GM19025 (cell line): ENCODE measurements around the gene AQP12A.
"Not testable (repeated sequence)": the region's sequence is repeated elsewhere in the genome, so short reads cannot be mapped to it uniquely, and the experiment has no call there.

Source experiments
- ATAC-seq: cut with Tn5 transposase; IDR thresholded peaks from one replicate; pipeline ENCODE4 v1.9.1; 2021; ENCODE audit warnings: mild to moderate bottlenecking, low read depth, moderate library complexity; ENCODE audit not compliant: unreplicated experiment

AQP12A gene

DNA sequence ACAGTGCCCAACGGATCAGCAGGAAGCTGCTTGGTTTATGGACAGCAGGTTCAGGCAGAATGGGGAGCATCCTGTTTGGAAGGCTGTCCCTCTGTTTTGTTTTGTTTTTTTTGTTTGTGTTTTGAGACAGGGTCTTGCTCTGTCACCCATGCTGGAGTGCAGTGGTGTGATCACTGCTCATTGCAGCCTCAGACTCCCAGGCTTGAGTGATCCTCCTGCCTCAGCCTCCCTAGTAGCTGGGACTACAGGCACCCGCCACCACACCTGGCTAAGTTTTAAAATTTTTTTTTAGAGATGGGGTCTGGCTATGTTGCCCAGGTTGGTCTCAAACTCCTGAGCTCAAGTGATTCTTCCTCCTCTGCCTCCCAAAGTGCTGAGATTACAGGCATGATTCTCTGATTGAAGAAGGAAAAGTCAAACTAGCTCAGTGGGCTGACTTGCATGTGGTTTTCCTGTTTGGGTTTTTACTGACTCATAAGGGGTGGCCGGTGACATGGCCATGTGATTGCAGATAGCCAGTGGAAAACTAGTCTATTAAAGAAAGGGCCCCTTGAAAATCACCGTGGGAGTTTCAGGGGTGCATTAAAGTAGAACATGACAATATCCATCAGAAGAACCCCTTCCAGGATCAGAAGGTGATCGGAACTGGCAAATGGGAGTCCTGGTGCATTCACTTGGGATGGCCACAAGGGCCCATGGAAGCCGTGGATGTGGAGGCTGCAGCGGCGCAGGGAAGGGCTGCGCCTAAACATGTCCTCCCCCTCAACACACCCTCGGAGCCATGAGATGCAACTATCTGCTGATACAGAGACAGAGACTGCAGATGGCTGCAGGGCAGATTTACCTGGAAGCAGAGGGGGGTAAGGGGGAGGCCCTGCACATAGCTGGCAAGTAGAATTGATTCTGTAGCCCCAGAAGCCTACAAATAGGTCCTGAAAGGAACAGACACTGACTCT is 35.5 kb upstream of the AQP12A start:
- no peak for ATAC-seq

DNA sequence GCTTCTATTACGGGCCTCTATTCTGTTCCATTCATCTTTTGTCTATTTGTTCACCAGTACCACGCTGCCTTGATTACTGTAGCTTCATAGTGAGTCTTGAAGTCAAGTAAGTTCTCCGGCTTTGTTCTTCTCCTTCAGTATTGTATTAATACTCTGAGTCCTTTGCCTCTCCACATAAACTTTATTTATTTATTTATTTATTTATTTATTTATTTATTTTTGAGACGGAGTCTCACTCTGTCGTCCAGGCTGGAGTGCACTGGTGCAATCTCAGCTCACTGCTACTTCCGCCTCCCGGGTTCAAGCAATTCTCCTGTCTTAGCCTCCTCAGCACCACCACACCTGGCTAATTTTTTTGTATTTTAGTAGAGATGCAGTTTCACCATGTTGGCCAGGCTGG is 31.8 kb upstream of the AQP12A start:
- ATAC-seq: not testable (repeated sequence)

DNA sequence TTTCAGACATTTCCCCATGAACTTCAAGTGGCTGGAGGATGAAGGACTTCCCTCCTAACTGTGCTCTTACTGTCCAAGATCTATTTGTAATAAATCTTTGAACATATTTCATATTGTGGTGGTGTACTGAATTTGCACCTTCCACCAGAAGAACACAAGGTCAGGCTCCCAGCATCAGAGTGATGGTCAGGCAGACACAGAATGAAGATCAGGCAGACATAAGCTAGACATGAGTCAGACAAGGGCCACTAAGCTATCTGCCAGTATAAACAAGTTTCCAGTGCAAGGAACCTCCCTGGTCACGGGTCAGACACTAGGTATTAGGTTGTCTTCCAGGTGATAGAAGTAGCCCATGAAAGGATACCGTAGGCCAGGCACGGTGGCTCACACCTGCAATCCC is 29.0 kb upstream of the AQP12A start:
- no peak for ATAC-seq

DNA sequence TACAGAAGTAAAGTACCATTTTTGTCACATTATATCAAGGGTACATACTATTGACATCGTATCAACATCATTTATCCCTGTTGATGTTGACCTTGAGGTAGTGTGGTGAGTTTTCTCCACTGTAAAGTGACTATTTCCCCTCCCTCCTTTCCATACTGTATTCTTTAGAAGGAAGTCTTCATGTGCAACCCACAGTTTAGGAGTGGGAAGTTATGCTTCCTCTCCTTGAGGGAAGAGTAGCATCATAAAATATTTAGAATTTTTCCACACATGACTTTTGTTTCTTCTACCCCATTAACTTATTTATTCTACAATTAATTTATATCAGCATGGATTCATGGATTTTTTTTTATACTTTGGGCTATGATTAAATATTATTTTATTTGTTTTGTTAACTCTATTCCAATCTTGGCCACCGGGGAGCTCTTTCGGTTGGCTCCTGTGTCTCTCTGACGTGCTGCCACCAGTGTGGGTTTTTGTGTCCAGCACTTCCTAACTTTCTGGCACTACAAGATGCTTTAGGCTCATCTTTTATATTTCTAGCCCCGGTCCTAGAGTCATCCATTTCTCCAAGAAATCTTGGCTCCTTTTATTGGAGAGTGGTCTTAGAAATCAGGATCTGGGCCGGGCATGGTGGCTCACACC is 28.0 kb upstream of the AQP12A start:
- ATAC-seq: no peak

DNA sequence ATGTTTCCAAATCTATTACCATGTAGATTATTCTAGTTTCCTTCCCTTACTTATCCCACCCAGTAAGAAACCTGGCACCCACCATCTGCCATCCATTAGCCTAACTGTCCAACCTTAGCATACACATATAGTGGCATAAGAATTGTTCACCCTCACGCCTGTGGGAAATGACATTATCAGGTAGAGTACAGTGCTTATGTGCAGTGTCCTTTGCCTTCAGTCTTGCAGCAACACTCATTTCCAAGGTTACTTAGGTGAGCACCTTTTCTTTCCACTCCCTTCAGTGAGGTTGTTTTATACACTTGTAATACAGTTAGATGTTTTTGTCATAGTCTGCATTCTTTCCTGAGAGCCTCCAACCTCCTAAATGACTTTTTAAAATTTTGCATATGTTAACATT is 27.0 kb upstream of the AQP12A start:
- no peak for ATAC-seq

DNA sequence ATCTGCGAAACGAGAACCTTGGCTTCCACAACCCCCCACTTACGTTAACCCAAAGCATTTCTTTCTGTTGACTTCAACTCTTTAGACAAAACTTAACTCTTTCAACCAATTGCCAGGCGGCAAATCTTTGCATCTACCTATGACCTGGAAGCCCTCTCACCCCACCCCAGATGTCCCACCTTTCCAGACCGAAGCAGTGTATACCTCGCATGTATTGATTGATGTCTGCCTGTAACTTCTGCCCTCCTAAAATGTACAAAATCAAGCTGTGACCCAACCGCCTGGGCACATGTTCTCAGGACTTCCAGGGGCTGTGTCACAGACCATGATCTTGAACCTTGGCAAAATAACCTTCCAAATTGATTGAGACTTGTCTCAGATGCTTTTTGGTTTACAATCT is 21.3 kb upstream of the AQP12A start:
- no peak for ATAC-seq

DNA sequence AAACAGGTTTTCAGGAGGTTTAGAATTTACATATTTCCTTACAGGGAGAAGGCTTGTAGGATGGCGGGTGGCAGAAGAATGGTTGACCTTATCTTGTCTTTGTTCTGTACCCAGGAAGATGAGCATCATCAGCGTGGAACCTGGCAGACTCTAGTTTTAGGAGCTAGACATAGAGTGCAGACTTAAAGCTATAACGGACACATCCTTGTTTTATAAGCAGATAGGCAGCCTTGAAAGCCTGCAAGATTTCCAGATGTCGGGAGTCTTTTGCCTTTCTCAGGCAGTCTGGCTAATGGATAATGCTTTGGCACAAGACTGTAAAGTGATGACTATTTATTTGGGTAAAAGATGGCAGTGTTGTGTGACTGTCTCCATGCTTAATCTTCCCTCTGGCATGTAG is 20.7 kb upstream of the AQP12A start:
- no peak for ATAC-seq

DNA sequence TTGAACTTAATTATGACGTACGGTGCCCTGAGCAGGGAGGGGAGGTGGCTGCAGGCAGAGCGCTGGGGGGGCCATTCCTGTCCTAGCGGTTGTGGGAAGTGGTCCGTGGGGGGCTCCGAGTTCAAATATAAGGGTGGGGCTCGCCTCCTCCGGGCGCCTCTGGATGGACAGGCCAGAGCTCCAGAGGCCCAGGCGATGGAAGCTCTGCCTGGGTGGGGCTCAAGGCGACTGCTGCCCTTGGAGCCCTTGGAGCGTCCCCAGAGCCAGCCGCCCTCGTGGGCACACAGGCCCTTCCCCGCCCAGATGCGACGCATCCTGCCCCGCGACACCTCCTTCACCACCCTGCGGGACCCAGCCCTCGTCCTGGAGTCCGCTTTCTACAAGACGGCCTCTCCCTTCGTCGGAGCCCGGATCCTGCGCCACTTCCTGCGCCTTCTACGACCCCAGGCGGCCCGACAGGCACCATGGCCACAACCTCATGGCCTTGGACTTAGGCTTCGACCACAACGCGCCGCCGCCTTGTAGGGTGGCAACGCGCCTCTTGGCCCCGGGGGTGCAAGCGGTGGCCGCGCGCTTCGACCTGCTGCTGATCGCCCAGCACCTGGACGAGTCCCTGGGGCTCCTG is 19.5 kb upstream of the AQP12A start:
- ATAC-seq: no peak

DNA sequence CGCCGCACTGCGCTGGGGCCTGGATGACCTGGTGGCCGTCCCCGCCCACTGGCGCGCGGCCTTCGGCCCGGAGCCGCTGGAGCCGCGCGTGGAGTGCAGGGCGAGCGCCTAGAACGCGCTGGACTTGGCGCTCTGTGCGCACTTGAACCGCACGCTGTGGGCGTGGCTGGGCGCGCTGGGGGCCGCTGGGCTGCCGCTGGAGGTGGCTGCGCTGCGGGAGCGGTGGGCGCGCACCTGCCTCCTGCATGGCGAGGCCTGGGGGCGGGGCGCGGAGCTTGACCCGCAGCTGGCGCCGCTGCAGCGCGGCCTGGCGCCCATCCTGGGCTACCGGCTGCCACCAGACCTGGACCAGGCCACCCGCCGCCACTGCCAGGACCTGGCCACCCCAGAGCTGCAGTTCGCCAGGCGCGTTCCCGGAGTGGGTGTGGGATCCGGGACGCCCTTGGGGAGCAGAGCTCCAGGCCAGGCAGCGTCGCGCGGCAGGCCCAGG is 18.9 kb upstream of the AQP12A start:
- no peak for ATAC-seq

DNA sequence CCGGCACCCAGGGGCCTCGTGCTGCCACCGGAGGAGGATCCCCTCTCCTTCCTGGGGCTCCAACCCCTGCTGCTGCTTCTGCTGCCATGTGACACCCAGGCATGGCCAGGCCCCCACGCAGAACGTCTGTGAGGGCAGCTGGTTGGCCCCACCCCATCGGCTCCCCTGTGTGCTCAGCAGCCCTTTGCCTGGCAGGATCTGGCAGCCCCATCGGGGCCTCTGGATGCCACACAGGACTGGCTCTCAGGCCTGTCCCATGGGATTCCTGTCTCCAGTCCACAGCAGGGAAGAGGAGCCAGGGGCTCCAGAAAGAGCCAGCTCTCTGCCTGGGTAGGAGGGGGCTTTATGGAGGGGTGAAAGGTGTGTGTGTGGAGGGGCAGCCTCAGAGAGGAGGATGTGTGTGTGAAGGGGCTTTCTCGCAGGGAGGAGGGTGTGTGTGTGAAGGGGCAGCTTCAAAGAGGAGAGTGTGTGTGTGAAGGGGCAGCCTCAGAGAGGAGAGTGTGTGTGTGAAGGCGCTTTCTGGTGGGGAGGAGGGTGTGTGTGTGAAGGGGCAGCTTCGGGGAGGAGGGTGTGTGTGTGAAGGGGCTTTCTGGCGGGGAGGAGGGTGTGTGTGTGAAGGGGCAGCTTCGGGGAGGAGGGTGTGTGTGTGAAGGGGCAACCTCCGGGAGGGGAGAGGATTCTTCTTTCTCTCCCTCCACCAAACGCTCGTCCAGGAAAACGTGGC is 17.0 kb upstream of the AQP12A start:
- ATAC-seq: not testable (repeated sequence)

DNA sequence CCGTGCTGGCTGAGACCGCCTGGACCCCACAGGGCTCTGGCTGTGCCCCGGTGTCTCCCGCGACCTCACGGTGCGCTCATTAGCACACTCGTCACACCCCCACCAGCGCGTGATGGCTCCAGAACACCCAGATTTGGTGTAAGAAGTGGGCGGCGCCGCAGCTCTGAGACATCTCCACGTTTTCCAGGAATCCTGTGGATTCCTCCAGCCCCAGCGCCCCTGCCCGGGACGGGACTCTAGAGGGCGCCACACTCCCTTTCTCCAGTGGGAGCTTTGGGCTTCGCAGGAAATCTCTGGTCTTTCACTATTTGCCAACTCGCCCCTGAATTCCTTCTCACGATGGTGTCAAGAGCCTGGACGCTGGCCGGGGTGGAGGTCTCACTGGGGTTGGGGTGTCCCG is 16.3 kb upstream of the AQP12A start:
- not testable (repeated sequence) for ATAC-seq

DNA sequence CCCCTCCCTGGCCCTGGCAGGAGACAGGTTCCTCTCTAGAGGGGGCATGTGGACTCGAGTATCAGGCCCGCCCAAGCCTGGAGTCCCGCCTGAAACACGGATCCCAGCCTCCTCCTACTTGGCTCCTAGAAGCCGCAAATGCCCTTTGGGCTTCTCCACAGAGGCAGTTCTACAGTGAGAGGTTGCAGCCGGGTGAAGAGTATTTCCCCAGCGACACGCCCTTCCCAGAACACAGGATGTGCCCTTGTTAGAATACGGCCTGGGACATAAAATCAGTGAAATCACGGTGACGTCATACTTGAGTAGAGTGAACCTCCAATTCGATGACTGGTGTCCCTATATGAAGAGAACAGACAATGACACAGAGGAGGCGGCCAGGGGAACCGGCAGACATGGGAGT is 13.6 kb upstream of the AQP12A start:
- not testable (repeated sequence) for ATAC-seq

DNA sequence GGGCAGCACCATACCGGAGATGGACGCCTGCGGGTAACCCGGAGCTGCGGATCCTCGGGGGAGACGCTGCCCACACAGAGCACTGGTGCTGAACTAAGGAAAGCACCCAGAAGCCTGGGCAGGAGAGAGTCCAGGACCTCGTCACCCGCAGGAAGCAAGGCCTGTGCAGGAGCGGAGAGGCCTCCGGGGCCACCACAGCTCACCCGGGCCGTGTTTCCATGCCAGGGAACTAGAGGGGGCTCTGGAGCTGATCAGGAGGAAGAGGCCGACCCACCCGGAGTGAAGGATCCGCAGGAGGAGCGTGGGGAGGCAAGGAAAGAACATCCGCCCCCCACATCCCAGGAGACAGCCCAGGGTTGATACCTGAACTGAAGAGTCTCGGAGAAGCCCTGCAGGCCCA is 12.8 kb upstream of the AQP12A start:
- not testable (repeated sequence) for ATAC-seq

DNA sequence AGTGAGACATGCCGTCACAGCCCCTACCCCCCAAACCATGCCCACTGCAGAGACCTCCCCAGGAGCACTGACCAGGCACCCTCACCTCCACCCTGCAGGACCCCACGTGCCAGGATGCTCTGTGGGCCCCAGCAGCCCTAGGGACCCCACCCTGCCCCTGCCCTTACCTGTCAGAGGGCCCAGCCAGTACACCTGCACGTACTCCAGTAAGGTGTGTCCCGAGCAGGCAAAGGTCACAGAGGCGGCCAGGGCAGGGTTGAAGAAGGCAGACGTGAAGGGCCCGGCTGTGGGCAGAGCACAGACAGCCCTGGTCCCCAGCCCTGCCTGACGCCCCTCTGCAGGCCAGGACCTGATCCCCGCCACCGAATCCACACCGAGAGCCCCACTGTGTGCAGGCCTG is 11.5 kb upstream of the AQP12A start:
- ATAC-seq: not testable (repeated sequence)

DNA sequence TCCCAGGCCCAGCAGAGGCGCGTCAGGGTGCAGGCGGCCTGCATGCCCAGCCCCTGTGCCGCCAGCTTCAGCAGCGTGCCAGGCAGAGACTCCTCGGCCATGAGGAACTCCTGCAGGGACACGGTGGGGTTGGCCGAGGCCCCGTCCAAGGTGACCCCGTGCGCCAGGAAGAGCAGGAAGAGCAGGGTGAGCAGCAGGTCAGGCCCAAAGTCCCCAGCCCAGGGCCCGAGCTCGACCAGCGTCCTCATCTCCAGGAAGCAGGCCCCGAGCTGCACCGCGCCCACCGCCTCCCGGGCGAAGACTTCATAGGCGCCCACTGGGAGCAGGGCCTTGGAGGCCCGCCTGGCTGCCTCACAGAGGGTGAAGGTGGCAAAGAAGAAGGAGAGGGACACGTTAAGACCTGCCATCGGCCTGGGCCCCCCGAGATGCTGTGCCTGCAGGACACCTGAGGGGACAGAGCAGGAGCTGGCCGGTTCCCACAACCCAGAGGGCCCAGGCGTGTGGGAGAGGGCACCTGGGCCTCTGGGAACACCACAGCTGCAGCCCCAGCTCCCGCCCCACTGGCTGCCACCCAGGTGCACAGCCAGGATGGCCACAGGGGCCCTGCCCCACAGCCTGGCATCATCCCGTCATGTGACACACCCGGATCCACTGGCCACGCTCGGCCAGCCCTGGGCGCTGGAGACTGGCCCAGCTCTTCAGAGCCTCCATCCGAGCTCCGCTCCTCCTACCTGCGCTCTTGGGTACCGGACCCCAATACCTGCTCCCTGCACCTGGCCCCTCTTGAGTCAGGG is 9.0 kb upstream of the AQP12A start, which contains the start of gene AQP12B:
AQP12B (minus strand) TSS at position 455 of the 794 bp plus-strand sequence; CDS start at position 407, 48 bp downstream.
- ATAC-seq: not testable (repeated sequence)

DNA sequence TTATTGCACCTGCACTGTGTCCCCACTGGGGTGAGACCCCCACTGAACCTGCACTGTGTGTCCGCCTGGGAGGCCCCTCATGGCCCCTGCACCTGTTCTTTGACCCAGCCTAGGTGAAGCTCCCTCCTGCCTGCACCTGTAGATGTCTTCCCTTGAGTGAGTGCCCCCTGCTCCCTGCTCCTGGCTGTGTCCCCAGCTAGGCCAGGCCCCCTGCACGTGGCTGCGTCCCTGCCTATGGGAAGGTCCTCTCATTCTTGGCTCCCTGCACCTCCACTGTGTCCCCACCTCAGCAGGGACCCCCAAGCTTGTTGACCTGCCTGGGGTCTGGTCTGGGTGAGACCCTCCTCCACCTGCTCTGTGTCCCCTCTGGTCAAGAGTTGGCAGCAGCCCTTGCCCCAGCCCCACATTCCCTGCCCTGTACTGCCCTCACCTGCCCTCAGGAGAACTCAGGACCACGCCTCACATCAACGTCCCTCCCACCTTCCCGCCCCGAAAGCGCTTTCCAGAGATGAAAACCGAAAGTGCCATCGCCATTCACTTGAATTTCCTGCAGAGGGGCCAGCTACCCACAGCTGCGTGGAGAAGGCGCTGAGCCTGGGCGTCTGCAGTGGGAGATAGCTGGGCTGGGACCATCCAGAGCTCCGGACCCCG is 8.2 kb upstream of the AQP12A start:
- ATAC-seq: not testable (repeated sequence)

DNA sequence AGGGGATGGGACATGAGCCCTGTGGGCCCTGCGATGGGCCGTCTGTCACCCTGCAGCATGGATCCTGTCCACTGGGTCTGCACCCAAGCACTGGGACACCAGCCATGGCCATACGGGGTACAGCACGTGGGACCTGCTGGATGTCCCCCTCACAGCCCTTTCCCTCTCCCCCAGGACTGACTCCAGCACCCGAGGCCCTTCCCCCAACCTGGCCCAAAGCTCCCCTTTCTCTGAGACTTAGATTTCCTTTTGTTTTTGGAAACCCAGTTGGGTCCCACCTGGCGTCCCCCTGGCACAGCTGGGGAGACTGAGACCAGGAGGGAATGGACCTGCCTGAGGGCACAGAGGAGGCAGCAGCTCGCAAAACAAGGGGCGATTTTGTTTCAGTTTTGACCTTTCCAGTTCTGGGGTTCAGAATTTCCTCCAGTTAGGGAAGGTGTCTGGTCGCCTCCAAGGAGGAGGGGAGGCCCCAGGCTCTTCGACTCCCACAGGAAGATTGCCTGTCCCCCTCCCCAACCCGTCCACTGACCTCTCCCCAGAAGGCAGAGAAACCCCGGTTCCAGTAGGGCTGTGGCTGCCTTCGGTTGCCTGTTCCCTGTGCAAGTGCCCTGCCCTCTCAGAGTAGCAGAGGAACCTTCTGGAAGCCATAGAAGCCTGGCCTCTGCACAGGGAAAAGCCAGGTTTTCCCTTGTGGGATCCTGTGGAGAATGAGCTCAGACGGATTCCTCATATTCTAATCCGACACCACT is 7.5 kb upstream of the AQP12A start:
- ATAC-seq: not testable (repeated sequence)

DNA sequence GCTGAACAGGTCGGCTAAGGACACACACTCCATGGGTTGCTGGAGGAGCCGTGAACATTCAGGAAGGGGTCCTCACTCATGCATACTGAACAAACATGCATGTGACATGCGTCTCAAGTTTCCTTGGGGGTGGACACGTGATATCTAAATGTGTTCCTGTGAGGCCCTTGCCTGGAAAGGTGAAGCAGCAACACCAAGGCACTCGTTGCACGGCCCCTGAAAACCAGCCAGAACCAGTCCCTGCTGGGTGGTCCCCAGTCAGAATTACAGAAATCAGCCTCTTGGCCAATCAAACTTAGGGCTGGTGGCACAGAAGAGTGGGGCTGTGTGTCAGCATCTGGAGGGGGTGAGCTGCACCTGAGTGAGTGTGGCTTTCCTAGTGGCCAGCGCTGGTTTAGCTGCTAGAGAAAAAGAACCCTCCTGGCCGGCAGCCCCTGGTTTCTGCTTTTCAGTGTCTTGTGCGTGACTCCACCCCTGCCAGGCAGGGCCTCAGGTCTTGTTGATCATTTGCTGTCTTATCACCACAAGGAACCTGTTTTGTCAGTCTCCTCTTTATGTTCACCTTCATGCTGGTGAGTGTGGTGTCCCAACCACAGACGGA is 5.8 kb upstream of the AQP12A start:
- ATAC-seq: no peak
